Stimulated activated CD4-positive, alpha-beta T cell treated with anti-CD3 and anti-CD28 coated beads, TNF-alpha, amount 100 ng/mL, for 24 hours (primary cell): ENCODE measurements around the gene RPSA.
"Not testable (repeated sequence)": the region's sequence is repeated elsewhere in the genome, so short reads cannot be mapped to it uniquely, and the experiment has no call there.

Experiments used
- DNase-seq, 3 experiments: peaks; one replicate each; pipeline ENCODE4 v3.0.0-alpha.2; 2020; ENCODE audit warnings: low read depth in 3 of 3

Gene RPSA

DNA sequence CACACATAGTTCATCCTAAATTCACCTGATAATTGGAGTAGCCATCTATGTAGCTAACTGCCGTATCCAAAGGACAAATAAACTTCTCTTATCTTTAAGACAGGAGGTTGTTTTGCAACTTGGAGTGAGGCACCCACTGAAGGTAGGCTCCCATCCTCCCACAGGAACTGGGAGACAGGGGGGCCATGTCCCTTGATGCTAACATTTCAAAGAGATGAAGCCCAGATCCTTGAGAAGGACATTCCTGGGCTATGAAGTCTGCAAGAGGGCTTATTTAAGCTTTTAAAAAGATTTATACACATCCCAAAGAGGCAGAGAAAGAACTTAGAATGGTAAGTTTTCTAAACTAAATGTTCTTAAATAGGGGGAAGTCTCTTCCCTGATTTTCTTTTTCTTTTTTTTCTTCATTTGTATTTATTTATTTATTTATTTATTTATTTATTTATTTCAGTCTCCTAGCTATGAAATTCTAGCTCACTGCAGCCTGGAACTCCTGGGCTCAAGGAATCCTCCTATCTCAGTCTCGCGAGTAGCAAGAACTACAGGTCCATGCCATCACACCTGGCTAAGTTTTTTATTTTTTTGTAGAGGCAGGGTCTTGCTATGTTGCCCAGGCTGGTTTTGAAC lies 48.2 kb downstream of the RPSA start:
- DNase-seq: no peak

DNA sequence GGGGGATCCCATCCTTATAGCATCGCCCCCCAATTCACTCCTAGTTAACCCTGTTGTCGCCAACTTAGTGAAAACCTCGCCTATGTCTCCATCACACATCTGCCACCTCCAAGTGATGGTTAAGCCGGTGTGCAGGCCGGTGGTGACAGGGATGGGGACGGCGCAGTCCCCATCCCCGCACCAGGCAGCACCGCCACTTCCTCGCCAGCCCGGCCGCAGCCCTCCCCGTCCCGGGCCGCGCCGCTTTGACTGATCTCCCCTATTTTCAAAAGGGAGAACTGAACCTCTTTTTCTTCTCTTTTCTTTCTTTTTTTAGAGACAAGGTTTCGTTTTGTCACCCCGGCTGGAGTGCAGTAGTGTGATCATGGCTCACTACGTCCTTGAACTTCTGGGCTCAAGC lies 49.6 kb downstream of the RPSA start:
- no peak for DNase-seq

DNA sequence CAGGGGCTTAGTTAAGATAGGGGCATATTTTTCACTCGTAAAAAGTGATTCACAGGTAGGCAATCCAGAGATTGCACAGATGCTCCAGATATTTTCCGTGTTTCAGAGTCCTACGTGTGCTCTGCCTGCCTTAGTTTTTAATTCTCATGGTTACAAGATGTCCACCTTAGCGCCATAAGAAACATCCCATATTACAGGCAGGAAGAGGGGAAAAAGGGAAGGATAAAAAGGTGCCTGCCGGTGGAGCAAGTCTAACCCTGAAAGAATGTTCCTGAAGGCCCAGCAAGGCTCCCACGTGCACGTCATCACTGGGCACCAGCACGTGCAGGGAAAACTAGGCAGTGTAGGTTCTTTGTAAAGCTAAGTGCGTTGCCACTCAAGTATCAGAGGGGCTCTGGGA lies 50.8 kb downstream of the RPSA start:
- no peak for DNase-seq

DNA sequence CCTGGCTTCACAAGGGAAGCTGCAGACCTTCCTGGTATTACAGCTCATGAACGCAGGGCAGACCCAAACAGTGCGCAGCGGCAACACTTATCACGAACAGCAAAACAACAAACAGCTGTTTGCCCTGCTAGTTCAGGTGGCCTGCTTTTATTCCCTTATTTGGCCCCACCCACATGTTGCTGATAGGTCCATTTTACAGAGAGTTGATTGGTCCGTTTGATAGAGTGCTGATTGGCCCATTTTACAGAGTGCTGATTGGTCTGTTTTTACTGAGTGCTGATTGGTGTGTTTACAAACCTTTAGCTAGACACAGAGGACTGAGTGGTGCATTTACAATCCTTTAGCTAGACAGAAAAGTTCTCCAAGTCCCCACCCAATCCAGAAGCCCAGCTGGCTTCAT lies 52.1 kb downstream of the RPSA start:
- DNase-seq: not testable (repeated sequence)

DNA sequence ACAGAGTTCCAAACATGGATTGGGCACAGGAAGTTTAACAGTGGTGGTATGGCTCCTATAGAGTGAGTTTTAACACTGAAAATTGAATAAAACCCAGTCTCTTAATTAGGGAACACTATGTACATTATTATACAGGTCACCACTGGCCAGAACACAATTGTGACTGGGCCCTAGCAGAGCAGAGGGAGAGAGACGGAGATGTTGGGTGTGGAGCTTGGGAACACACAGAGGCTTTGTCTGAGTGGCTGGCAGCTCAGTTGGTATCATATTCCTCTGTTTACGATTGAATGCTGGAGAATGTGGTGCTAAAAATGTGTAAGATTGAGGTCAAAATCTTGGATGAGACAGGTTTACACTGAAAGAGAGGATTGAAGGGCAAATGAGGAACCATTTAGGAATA lies 54.2 kb downstream of the RPSA start:
- no peak for DNase-seq
